HepG2 (cell line): ENCODE results near the gene PDGFD. TPM values are rescaled to one million over a fixed set of nuclear protein-coding genes. Genes with fewer than 3 reads are reported as not detected.

Experiments
- CEBPB ChIP-seq: IDR thresholded peaks from 2 replicates; pipeline ENCODE4 v1.6.1; 2011; ENCODE audit warnings: low read depth, low read length, improper control_type of control experiment, borderline replicate concordance
- FOXA1 ChIP-seq, 2 experiments: fragments of 450-650 bp in 1 of 2; sonication (generic) in 1 of 2; formaldehyde crosslinking in 1 of 2; IDR thresholded peaks; 2 replicates each; pipeline versions ENCODE4 v1.4.0 to v1.6.1; 2016 to 2020; ENCODE audit warnings: missing genetic modification reagents in 1 of 2
- FOXK1 ChIP-seq: sonication (generic); formaldehyde crosslinking; IDR thresholded peaks from 2 replicates; pipeline ENCODE4 v1.4.0; 2020; ENCODE audit warnings: low read depth, missing genetic modification reagents, borderline replicate concordance
- FOXO1 ChIP-seq: sonication (generic); formaldehyde crosslinking; IDR thresholded peaks from 2 replicates; pipeline ENCODE4 v1.4.0; 2020; ENCODE audit warnings: missing genetic modification reagents
- GABPA ChIP-seq, 2 experiments: IDR thresholded peaks; 2 replicates each; pipeline ENCODE4 v1.6.1; 2011 to 2016; ENCODE audit warnings: low read depth in 2 of 2, low read length in 1 of 2, missing biosample characterization in 1 of 2, missing genetic modification characterization in 1 of 2
- GATA4 ChIP-seq: sonication (generic); IDR thresholded peaks from 2 replicates; pipeline ENCODE4 v1.6.1; 2016; ENCODE audit warnings: antibody characterized with exemption, low read depth, borderline replicate concordance
- HOXA5 ChIP-seq: sonication (generic); formaldehyde crosslinking; IDR thresholded peaks from 2 replicates; pipeline ENCODE4 v1.4.0; 2020; ENCODE audit warnings: missing genetic modification reagents
- KMT2A ChIP-seq: sonication (generic); formaldehyde crosslinking; IDR thresholded peaks from 2 replicates; pipeline ENCODE4 v1.4.0; 2020; ENCODE audit warnings: missing genetic modification reagents
- MED1 ChIP-seq: sonication (generic); formaldehyde crosslinking; IDR thresholded peaks from 2 replicates; pipeline ENCODE4 v1.4.0; 2020; ENCODE audit warnings: missing genetic modification reagents
- MXI1 ChIP-seq: IDR thresholded peaks from 3 replicates; pipeline ENCODE4 v1.6.1; 2012; ENCODE audit warnings: low read depth, low read length, inconsistent platforms, borderline replicate concordance
- SAP130 ChIP-seq: IDR thresholded peaks from 2 replicates; pipeline ENCODE4 v1.6.1; 2016; ENCODE audit warnings: low read depth
- TOE1 ChIP-seq: sonication (generic); formaldehyde crosslinking; IDR thresholded peaks from 2 replicates; pipeline ENCODE4 v1.4.0; 2020; ENCODE audit warnings: mild to moderate bottlenecking, missing genetic modification reagents
- ZFP36L2 ChIP-seq: sonication (generic); formaldehyde crosslinking; IDR thresholded peaks from 2 replicates; pipeline ENCODE4 v1.4.0; 2020; ENCODE audit warnings: missing genetic modification reagents
- ZKSCAN8 ChIP-seq: IDR thresholded peaks from 2 replicates; pipeline ENCODE4 v1.6.1; 2016; ENCODE audit warnings: borderline replicate concordance, missing genetic modification reagents, missing compliant biosample characterization
- ZMAT3 ChIP-seq: sonication (generic); formaldehyde crosslinking; conservative IDR thresholded peaks from 2 replicates; pipeline ENCODE4 v1.7.0; 2021; ENCODE audit warnings: missing genetic modification reagents
- ZNF235 ChIP-seq: sonication (generic); formaldehyde crosslinking; IDR thresholded peaks from 2 replicates; pipeline ENCODE4 v1.8.1; 2023; ENCODE audit warnings: mild to moderate bottlenecking, missing genetic modification reagents, borderline replicate concordance
- ZNF253 ChIP-seq: sonication (generic); formaldehyde crosslinking; IDR thresholded peaks from 2 replicates; pipeline ENCODE4 v1.8.0; 2022; ENCODE audit warnings: mild to moderate bottlenecking, missing genetic modification reagents, borderline replicate concordance
- ZNF484 ChIP-seq: sonication (generic); formaldehyde crosslinking; IDR thresholded peaks from 2 replicates; pipeline ENCODE4 v1.5.1; 2020; ENCODE audit warnings: mild to moderate bottlenecking, low read depth, missing genetic modification reagents, borderline replicate concordance
- ZNF552 ChIP-seq: sonication (generic); formaldehyde crosslinking; IDR thresholded peaks from 2 replicates; pipeline ENCODE4 v1.9.0; 2022; ENCODE audit warnings: missing genetic modification reagents, mild to moderate bottlenecking, borderline replicate concordance
- ZNF589 ChIP-seq: sonication (generic); formaldehyde crosslinking; conservative IDR thresholded peaks from 2 replicates; pipeline ENCODE4 v1.8.0; 2022; ENCODE audit warnings: mild to moderate bottlenecking, moderate library complexity, missing genetic modification reagents
- ZNF639 ChIP-seq: conservative IDR thresholded peaks from 2 replicates; pipeline ENCODE4 v1.6.1; 2018; ENCODE audit warnings: missing genetic modification reagents
- ZNF747 ChIP-seq: sonication (generic); formaldehyde crosslinking; IDR thresholded peaks from 2 replicates; pipeline ENCODE4 v1.8.1; 2023; ENCODE audit warnings: missing genetic modification reagents, mild to moderate bottlenecking, borderline replicate concordance
- ZNF781 ChIP-seq: sonication (generic); formaldehyde crosslinking; IDR thresholded peaks from 2 replicates; pipeline ENCODE4 v1.5.1; 2020; ENCODE audit warnings: borderline replicate concordance, mild to moderate bottlenecking, missing genetic modification reagents; ENCODE audit errors: not compliant biosample characterization
- ZNF879 ChIP-seq: sonication (generic); formaldehyde crosslinking; IDR thresholded peaks from 2 replicates; pipeline ENCODE4 v1.8.1; 2023; ENCODE audit warnings: missing genetic modification reagents
- ZNF883 ChIP-seq: sonication (generic); formaldehyde crosslinking; IDR thresholded peaks from 2 replicates; pipeline ENCODE4 v1.5.1; 2020; ENCODE audit warnings: mild to moderate bottlenecking, missing genetic modification reagents; ENCODE audit errors: not compliant biosample characterization
- polyA plus RNA-seq, 8 experiments: library from polyadenylated mRNA; depleted of rRNA in 3 of 8; stranded (reverse) in 7 of 8; unstranded in 1 of 8; fragments of >200 nt; fragmentation: Illumina TruSeq in 4 of 8; extraction: Trizol in 4 of 8; gene quantifications; 2 replicates each; pipeline versions ENCODE4 v1.2.1 to v1.2.3, GENCODE V29; 2011 to 2016; ENCODE audit warnings: low read depth in 4 of 8, missing spikeins in 1 of 8, mixed read lengths in 1 of 8; ENCODE audit not compliant: insufficient read depth in 1 of 8
- total RNA-seq, 5 experiments: library from RNA; depleted of rRNA; stranded (reverse); fragments of >200 nt; fragmentation: Illumina TruSeq; extraction: Trizol; gene quantifications; 2 replicates each; pipeline ENCODE4 v1.2.3, GENCODE V29; 2016; ENCODE audit warnings: low read depth in 1 of 5
- TF ChIP-seq, protein P1 (sequence below): sonication (generic); formaldehyde crosslinking; IDR thresholded peaks from 2 replicates; pipeline ENCODE4 v1.4.0; 2020; ENCODE audit warnings: missing genetic modification reagents; ENCODE audit errors: not compliant biosample characterization
- TF ChIP-seq, protein P2 (sequence below): sonication (generic); formaldehyde crosslinking; IDR thresholded peaks from 2 replicates; pipeline ENCODE4 v1.8.0; 2022; ENCODE audit warnings: missing genetic modification reagents, mild to moderate bottlenecking, borderline replicate concordance

The PDGFD gene
- total and polyA plus RNA-seq, 2 of the 13 experiments (the other 11 are each of a cell fraction or from before 2014, with no cell fraction given) = 0.09 to 0.29 TPM

- TF ChIP-seq, protein P1, sequence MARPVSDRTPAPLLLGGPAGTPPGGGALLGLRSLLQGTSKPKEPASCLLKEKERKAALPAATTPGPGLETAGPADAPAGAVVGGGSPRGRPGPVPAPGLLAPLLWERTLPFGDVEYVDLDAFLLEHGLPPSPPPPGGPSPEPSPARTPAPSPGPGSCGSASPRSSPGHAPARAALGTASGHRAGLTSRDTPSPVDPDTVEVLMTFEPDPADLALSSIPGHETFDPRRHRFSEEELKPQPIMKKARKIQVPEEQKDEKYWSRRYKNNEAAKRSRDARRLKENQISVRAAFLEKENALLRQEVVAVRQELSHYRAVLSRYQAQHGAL = no peak
- no peak for TF ChIP-seq ZFP36L2 (CRISPR knock-in tag)
- TF ChIP-seq ZNF235 = no peak
- no peak for TF ChIP-seq ZNF484 (CRISPR knock-in tag)
- no peak for TF ChIP-seq TOE1
- peak; percentile 59; the same call in 1 of the 2 replicates for TF ChIP-seq HOXA5 (CRISPR knock-in tag)
- TF ChIP-seq FOXK1 (CRISPR knock-in tag) = no peak
- 0 out of 2 replicates have a peak, but pooled peaks have one; percentile 49 for TF ChIP-seq ZMAT3 (CRISPR knock-in tag)
- TF ChIP-seq GABPA (IDR thresholded peaks at IDR 0.05; ENCODE audit: low read depth, low read length) = no peak
- TF ChIP-seq GABPA (CRISPR knock-in tag; IDR thresholded peaks at IDR 0.05; ENCODE audit: low read depth) = no peak
- no peak for TF ChIP-seq ZNF883 (CRISPR knock-in tag)
- TF ChIP-seq MED1 (CRISPR knock-in tag) = no peak
- peak; percentile 64; the same call in 1 of the 2 replicates for TF ChIP-seq ZNF879 (CRISPR knock-in tag)
- no peak for TF ChIP-seq ZNF639
- TF ChIP-seq ZNF781 (CRISPR knock-in tag) = no peak
- no peak for TF ChIP-seq MXI1
- no peak for TF ChIP-seq ZNF552 (CRISPR knock-in tag)
- no peak for TF ChIP-seq ZKSCAN8 (CRISPR knock-in tag)
- no peak for TF ChIP-seq KMT2A (CRISPR knock-in tag)
- TF ChIP-seq CEBPB = no peak
- TF ChIP-seq ZNF747 = no peak
- TF ChIP-seq GATA4 = no peak
- TF ChIP-seq FOXA1 (IDR thresholded peaks at IDR 0.05) = no peak
- TF ChIP-seq FOXA1 (CRISPR knock-in tag; IDR thresholded peaks at IDR 0.05) = no peak
- TF ChIP-seq ZNF589 (CRISPR knock-in tag) = no peak
- TF ChIP-seq, protein P2, sequence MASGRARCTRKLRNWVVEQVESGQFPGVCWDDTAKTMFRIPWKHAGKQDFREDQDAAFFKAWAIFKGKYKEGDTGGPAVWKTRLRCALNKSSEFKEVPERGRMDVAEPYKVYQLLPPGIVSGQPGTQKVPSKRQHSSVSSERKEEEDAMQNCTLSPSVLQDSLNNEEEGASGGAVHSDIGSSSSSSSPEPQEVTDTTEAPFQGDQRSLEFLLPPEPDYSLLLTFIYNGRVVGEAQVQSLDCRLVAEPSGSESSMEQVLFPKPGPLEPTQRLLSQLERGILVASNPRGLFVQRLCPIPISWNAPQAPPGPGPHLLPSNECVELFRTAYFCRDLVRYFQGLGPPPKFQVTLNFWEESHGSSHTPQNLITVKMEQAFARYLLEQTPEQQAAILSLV (CRISPR knock-in tag) = no peak
- no peak for TF ChIP-seq SAP130 (CRISPR knock-in tag)
- no peak for TF ChIP-seq ZNF253 (CRISPR knock-in tag)
- TF ChIP-seq FOXO1 (CRISPR knock-in tag) = peak; percentile 30; the same call in 1 of the 2 replicates
Measured at GRCh38 chr11:104164028-104164520, at the start of gene PDGFD (continued).
